ENCODE results near the gene RFX6. TPM values are rescaled to one million over a fixed set of nuclear protein-coding genes. Genes with fewer than 3 reads are reported as not detected.

RFX6 gene
- polyA plus RNA-seq, 1 of the 3 experiments (the other 2 are of a cell fraction): not detected

- H3K4me2 ChIP-seq: no peak overlapping the region
- H3K79me2 ChIP-seq (ENCODE audit: insufficient read depth): no peaks in the 10 kb centered on the region
- H3K9me3 ChIP-seq: no peaks in the 10 kb centered on the region
- no peaks in the 10 kb centered on the region for H4K20me1 ChIP-seq (ENCODE audit: insufficient read depth)
- no peaks in the 10 kb centered on the region; the same call in 1 of the 2 replicates for H3K27me3 ChIP-seq (ENCODE audit: insufficient read depth)
- no peak overlapping the region for H3K27ac ChIP-seq (ENCODE audit: low read depth in 2 of 2, low read length in 1 of 2)
- TF ChIP-seq POLR2AphosphoS5 (IDR thresholded peaks at IDR 0.05; ENCODE audit: low read depth, low read length): no peak
- H3F3A ChIP-seq (replicated peaks; ENCODE audit: insufficient read depth): no peaks in the 10 kb centered on the region
- H3K4me1 ChIP-seq (ENCODE audit: control insufficient read depth in 1 of 2, insufficient read depth in 2 of 2, low read depth in 1 of 2, low read length in 1 of 2): no peaks in the 10 kb centered on the region
- no peaks in the 10 kb centered on the region for H3K36me3 ChIP-seq (replicated peaks in 1 of 2; ENCODE audit: control insufficient read depth in 1 of 2, insufficient read depth in 2 of 2, low read length in 1 of 2)
- ChIA-PET CTCF (no interaction called here), POLR2A (no interaction called here)
- no peak overlapping the region for H3K4me3 ChIP-seq (ENCODE audit: low read depth in 2 of 2, low read length in 1 of 2)
- no peak for DNase-seq
- H3K9me2 ChIP-seq: no peaks in the 10 kb centered on the region
- no peak overlapping the region for H2AFZ ChIP-seq (ENCODE audit: low read depth)
- WGBS (ENCODE audit: low lambda C conversion rate): 34% methylated on average over 7 of the region's 7 CpGs
- no peak overlapping the region for H3K9ac ChIP-seq
These were observed 77.9 kb downstream of the RFX6 start for GRCh38 chr6:116954938-116955337.

- H3K27ac ChIP-seq (ENCODE audit: low read depth in 2 of 2, low read length in 1 of 2): no peak overlapping the region
- H3K9me2 ChIP-seq: no peaks in the 10 kb centered on the region
- no peaks in the 10 kb centered on the region; the same call in 1 of the 2 replicates for H3K27me3 ChIP-seq (ENCODE audit: insufficient read depth)
- no peaks in the 10 kb centered on the region for H3K36me3 ChIP-seq (replicated peaks in 1 of 2; ENCODE audit: control insufficient read depth in 1 of 2, insufficient read depth in 2 of 2, low read length in 1 of 2)
- no peaks in the 10 kb centered on the region for H3K9me3 ChIP-seq
- no peak overlapping the region for H3K9ac ChIP-seq
- no peaks in the 10 kb centered on the region for H3F3A ChIP-seq (replicated peaks; ENCODE audit: insufficient read depth)
- CTCF ChIA-PET: interaction anchor here (1.2 to 1.4 kb wide), 3 partner anchors 12 to 16 kb away, joined by 3 to 6 read pairs (median 3); no protein-coding TSS in a partner anchor
- H3K4me2 ChIP-seq: no peak overlapping the region
- no peak overlapping the region for H3K4me3 ChIP-seq (ENCODE audit: low read depth in 2 of 2, low read length in 1 of 2)
- WGBS (ENCODE audit: low lambda C conversion rate): 10% methylated on average over 7 of the region's 7 CpGs
- no peak for TF ChIP-seq SMC3 (IDR thresholded peaks at IDR 0.05; ENCODE audit: low read depth, low read length)
- no peak for TF ChIP-seq RAD21 (IDR thresholded peaks at IDR 0.05; ENCODE audit: low read length)
- TF ChIP-seq REST (IDR thresholded peaks at IDR 0.05; ENCODE audit: low read depth, low read length): no peak
- TF ChIP-seq ZBTB33 (IDR thresholded peaks at IDR 0.05; ENCODE audit: borderline replicate concordance, low read depth): no peak
- TF ChIP-seq USF1 (IDR thresholded peaks at IDR 0.05; ENCODE audit: borderline replicate concordance, low read depth): no peak
- no peak for TF ChIP-seq PBX3 (IDR thresholded peaks at IDR 0.05)
- no peak for TF ChIP-seq JUND (IDR thresholded peaks at IDR 0.05)
- TF ChIP-seq USF2 (IDR thresholded peaks at IDR 0.05; ENCODE audit: borderline replicate concordance, low read depth, low read length): no peak
- TF ChIP-seq CHD2 (IDR thresholded peaks at IDR 0.05; ENCODE audit: low read length, partially characterized antibody): no peak
- TF ChIP-seq EP300 (IDR thresholded peaks at IDR 0.05; ENCODE audit: borderline replicate concordance in 1 of 2, low read depth in 1 of 2, low read length in 1 of 2): no peak
- no peak for TF ChIP-seq FOSL2 (IDR thresholded peaks at IDR 0.05; ENCODE audit: borderline replicate concordance, low read depth)
- no peak for TF ChIP-seq YY1 (IDR thresholded peaks at IDR 0.05; ENCODE audit: low read depth)
- no peak for TF ChIP-seq NRF1 (IDR thresholded peaks at IDR 0.05; ENCODE audit: low read depth, low read length)
- TF ChIP-seq RFX5 (IDR thresholded peaks at IDR 0.05; ENCODE audit: low read length): no peak
- H3K79me2 ChIP-seq (ENCODE audit: insufficient read depth): no peaks in the 10 kb centered on the region
- H4K20me1 ChIP-seq (ENCODE audit: insufficient read depth): no peaks in the 10 kb centered on the region
- H3K4me1 ChIP-seq (ENCODE audit: control insufficient read depth in 1 of 2, insufficient read depth in 2 of 2, low read depth in 1 of 2, low read length in 1 of 2): no peaks in the 10 kb centered on the region
- no peak for DNase-seq
- no peak overlapping the region for H2AFZ ChIP-seq (ENCODE audit: low read depth)
- POLR2A ChIA-PET: no interaction called here
These were observed 78.7 kb downstream of the RFX6 start for GRCh38 chr6:116955773-116956172.

Measured in SK-N-SH (cell line).